Mononuclear cell (primary cell): ENCODE data around the gene DHRS3. TPM values are rescaled to one million over a fixed set of nuclear protein-coding genes. Genes with fewer than 3 reads are reported as not detected.

Source experiments
- H3K27me3 ChIP-seq: 2 replicates; pipeline ENCODE4 v1.6.0; 2011; ENCODE audit warnings: low read length, control low read depth; ENCODE audit not compliant: insufficient read depth
- H3K4me1 ChIP-seq: 2 replicates; pipeline ENCODE4 v1.5.1; 2011; ENCODE audit warnings: mild to moderate bottlenecking, low read length, control low read depth; ENCODE audit not compliant: insufficient read depth
- H3K4me3 ChIP-seq: 2 replicates; pipeline ENCODE4 v1.5.1; 2011; ENCODE audit warnings: mild to moderate bottlenecking, low read length, moderate library complexity
- H3K9me3 ChIP-seq: 2 replicates; pipeline ENCODE4 v1.5.1; 2011; ENCODE audit warnings: low read depth, mild to moderate bottlenecking, control low read depth, low read length
- total RNA-seq: library from RNA; depleted of rRNA; stranded (reverse); fragments of >200 nt; gene quantifications from one replicate; pipeline ENCODE4 v1.2.3, GENCODE V29; 2012

Gene DHRS3
- total RNA-seq, 1 donor, result 80.4 TPM

GRCh38 chr1:12601700-12602658, 16.0 kb downstream of the DHRS3 start:
- Histone ChIP-seq H3K27me3 (no peaks in the 10 kb centered on the region), H3K4me1 (peaks cover 53% of the 10 kb centered on the region), H3K9me3 (no peaks in the 10 kb centered on the region), H3K4me3 (no peak overlapping the region)

- H3K4me3 ChIP-seq, result no peak overlapping the region
- peaks cover 63% of the 10 kb centered on the region for H3K4me1 ChIP-seq
- no peaks in the 10 kb centered on the region for H3K27me3 ChIP-seq
- no peaks in the 10 kb centered on the region for H3K9me3 ChIP-seq
Observed at GRCh38 chr1:12600880-12601633, 17.0 kb downstream of the DHRS3 start.

- no peaks in the 10 kb centered on the region for H3K9me3 ChIP-seq
- H3K4me1 ChIP-seq, result peaks cover 65% of the 10 kb centered on the region
- H3K27me3 ChIP-seq, result no peaks in the 10 kb centered on the region
- no peak overlapping the region for H3K4me3 ChIP-seq
Observed at GRCh38 chr1:12600335-12600734, 17.7 kb downstream of the DHRS3 start.

- H3K4me1 ChIP-seq, result peaks cover 65% of the 10 kb centered on the region
- no peak overlapping the region for H3K4me3 ChIP-seq
- no peaks in the 10 kb centered on the region for H3K27me3 ChIP-seq
- no peaks in the 10 kb centered on the region for H3K9me3 ChIP-seq
Observed at GRCh38 chr1:12599657-12600056, 18.4 kb downstream of the DHRS3 start.

- Histone ChIP-seq H3K27me3 (no peaks in the 10 kb centered on the region), H3K4me1 (peaks cover 60% of the 10 kb centered on the region), H3K9me3 (no peaks in the 10 kb centered on the region), H3K4me3 (no peak overlapping the region)
Observed at GRCh38 chr1:12598974-12599373, 19.0 kb downstream of the DHRS3 start.

- Histone ChIP-seq H3K27me3 (no peaks in the 10 kb centered on the region), H3K9me3 (no peaks in the 10 kb centered on the region), H3K4me1 (peaks cover 48% of the 10 kb centered on the region), H3K4me3 (no peak overlapping the region)
Observed at GRCh38 chr1:12597792-12598191, 20.2 kb downstream of the DHRS3 start.

- no peak overlapping the region for H3K4me3 ChIP-seq
- peaks cover 32% of the 10 kb centered on the region for H3K4me1 ChIP-seq
Observed at GRCh38 chr1:12596007-12596821, 21.8 kb downstream of the DHRS3 start.

GRCh38 chr1:12595757-12596006, 22.3 kb downstream of the DHRS3 start:
- Histone ChIP-seq H3K4me3 (no peak overlapping the region), H3K9me3 (no peaks in the 10 kb centered on the region), H3K27me3 (no peaks in the 10 kb centered on the region), H3K4me1 (peaks cover 28% of the 10 kb centered on the region)

More at GRCh38 chr1:12596007-12596821, 21.8 kb downstream of the DHRS3 start:
- Histone ChIP-seq H3K9me3 (no peaks in the 10 kb centered on the region), H3K27me3 (no peaks in the 10 kb centered on the region)

- Histone ChIP-seq H3K27me3 (no peaks in the 10 kb centered on the region), H3K4me3 (peak overlapping the region; percentile 12), H3K4me1 (peaks cover 28% of the 10 kb centered on the region), H3K9me3 (no peaks in the 10 kb centered on the region)
Observed at GRCh38 chr1:12594966-12595756, 22.8 kb downstream of the DHRS3 start.

- no peaks in the 10 kb centered on the region for H3K27me3 ChIP-seq
- H3K9me3 ChIP-seq, result no peaks in the 10 kb centered on the region
- no peak overlapping the region for H3K4me3 ChIP-seq
- peaks cover 28% of the 10 kb centered on the region for H3K4me1 ChIP-seq
Observed at GRCh38 chr1:12594490-12594889, 23.5 kb downstream of the DHRS3 start.

GRCh38 chr1:12593621-12594066, 24.4 kb downstream of the DHRS3 start:
- H3K9me3 ChIP-seq, result no peaks in the 10 kb centered on the region
- peaks cover 28% of the 10 kb centered on the region for H3K4me1 ChIP-seq
- H3K27me3 ChIP-seq, result no peaks in the 10 kb centered on the region
- H3K4me3 ChIP-seq, result no peak overlapping the region

- Histone ChIP-seq H3K27me3 (no peaks in the 10 kb centered on the region), H3K9me3 (no peaks in the 10 kb centered on the region), H3K4me1 (peaks cover 22% of the 10 kb centered on the region), H3K4me3 (no peak overlapping the region)
Observed at GRCh38 chr1:12592496-12592895, 25.5 kb downstream of the DHRS3 start.

- Histone ChIP-seq H3K4me3 (no peak overlapping the region), H3K9me3 (no peaks in the 10 kb centered on the region), H3K27me3 (no peaks in the 10 kb centered on the region), H3K4me1 (peaks cover 11% of the 10 kb centered on the region)
Observed at GRCh38 chr1:12591267-12591938, 26.6 kb downstream of the DHRS3 start.

GRCh38 chr1:12588695-12589094, 29.3 kb downstream of the DHRS3 start:
- Histone ChIP-seq H3K4me1 (no peaks in the 10 kb centered on the region), H3K27me3 (no peaks in the 10 kb centered on the region), H3K4me3 (no peak overlapping the region), H3K9me3 (no peaks in the 10 kb centered on the region)
